HK-2 (cell line): ENCODE measurements around the gene RGMB.

Source experiments
- DNase-seq: peaks from one replicate; pipeline ENCODE4 v3.0.0-alpha.2; 2018; ENCODE audit not compliant: unreplicated experiment

Gene RGMB

GRCh38 chr5:98785244-98785643, 11.8 kb downstream of the RGMB start:
- DNase-seq: no peak

GRCh38 chr5:98786191-98786853, 12.9 kb downstream of the RGMB start:
- DNase-seq: no peak

GRCh38 chr5:98787131-98787719, 13.8 kb downstream of the RGMB start:
- DNase-seq: no peak

- no peak for DNase-seq
Measured at GRCh38 chr5:98789029-98789428, 15.6 kb downstream of the RGMB start.

GRCh38 chr5:98791001-98791519, 17.6 kb downstream of the RGMB start:
- DNase-seq: no peak

GRCh38 chr5:98791898-98792580, 18.6 kb downstream of the RGMB start:
- DNase-seq: no peak

GRCh38 chr5:98793223-98793622, 19.8 kb downstream of the RGMB start:
- DNase-seq: no peak

- no peak for DNase-seq
Measured at GRCh38 chr5:98794001-98794400, 20.5 kb downstream of the RGMB start.

- DNase-seq: no peak
Measured at GRCh38 chr5:98794414-98795080, 21.1 kb downstream of the RGMB start.

GRCh38 chr5:98795243-98795642, 21.8 kb downstream of the RGMB start:
- DNase-seq: no peak

- no peak for DNase-seq
Measured at GRCh38 chr5:98796197-98796972, 22.9 kb downstream of the RGMB start.

GRCh38 chr5:98798371-98798770, 24.9 kb downstream of the RGMB start:
- no peak for DNase-seq

- no peak for DNase-seq
Measured at GRCh38 chr5:98798847-98799246, 25.4 kb downstream of the RGMB start.

- no peak for DNase-seq
Measured at GRCh38 chr5:98804066-98804465, 30.6 kb downstream of the RGMB start.

GRCh38 chr5:98805070-98805469, 31.6 kb downstream of the RGMB start:
- no peak for DNase-seq

- DNase-seq: no peak
Measured at GRCh38 chr5:98807806-98808205, 34.3 kb downstream of the RGMB start.

- DNase-seq: no peak
Measured at GRCh38 chr5:98810206-98810605, 36.7 kb downstream of the RGMB start.

- DNase-seq: no peak
Measured at GRCh38 chr5:98813755-98814154, 40.3 kb downstream of the RGMB start.

GRCh38 chr5:98816582-98817222, 43.2 kb downstream of the RGMB start:
- no peak for DNase-seq

- no peak for DNase-seq
Measured at GRCh38 chr5:98825582-98826375, 52.3 kb downstream of the RGMB start.
